ENCODE measurements around the gene IQCB1.
"Not testable (repeated sequence)": the region's sequence is repeated elsewhere in the genome, so short reads cannot be mapped to it uniquely, and the experiment has no call there.

IQCB1 gene

GRCh38 chr3:121743106-121743505 is 91.8 kb downstream of the IQCB1 start:
- not testable (repeated sequence) for DNase-seq

DNA sequence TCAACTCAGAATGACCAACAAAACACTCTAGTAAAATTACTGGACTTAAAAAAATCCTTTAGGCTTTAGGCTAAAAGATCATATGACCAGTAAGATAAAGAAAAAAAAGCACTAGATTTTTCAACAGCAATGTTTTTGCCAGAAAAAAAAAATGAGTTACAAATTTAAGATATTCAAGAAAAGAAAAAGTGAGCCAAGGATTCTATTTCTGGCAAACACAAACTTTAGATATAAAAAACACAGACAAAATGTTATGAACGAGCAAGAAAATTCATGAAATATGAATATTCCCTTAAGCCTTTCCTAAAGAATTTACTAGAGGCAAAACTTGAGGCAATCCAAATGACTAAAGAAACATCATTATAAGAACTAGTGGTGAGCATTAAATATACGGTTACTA is 94.0 kb downstream of the IQCB1 start:
- DNase-seq: no peak

- no peak for DNase-seq
Observed at GRCh38 chr3:121739902-121740301, 95.0 kb downstream of the IQCB1 start.

- no peak for DNase-seq
Observed at GRCh38 chr3:121737644-121738043, 97.2 kb downstream of the IQCB1 start.

DNA sequence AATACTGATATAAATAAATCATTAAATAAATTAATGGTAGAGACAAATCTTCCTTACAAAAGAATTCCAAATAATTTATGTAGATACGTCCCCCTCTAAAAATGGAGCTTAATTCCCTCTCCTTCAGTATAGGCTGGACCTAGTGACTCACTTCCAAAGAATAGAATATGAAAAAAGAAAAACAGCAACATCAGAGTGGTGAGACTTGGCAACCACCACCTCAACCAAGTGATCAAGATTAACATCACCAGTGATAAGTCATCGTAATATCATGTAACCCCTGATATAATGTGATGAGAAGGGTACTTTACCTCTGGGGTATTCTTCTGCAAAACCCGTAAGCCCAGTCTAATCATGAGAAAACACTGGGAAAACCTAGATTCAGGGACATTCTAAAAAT is 98.7 kb downstream of the IQCB1 start:
- DNase-seq: no peak

- no peak for DNase-seq
Observed at GRCh38 chr3:121735047-121735696, 99.7 kb downstream of the IQCB1 start.

GRCh38 chr3:121730940-121731687 is 103.7 kb downstream of the IQCB1 start:
- DNase-seq: no peak

DNA sequence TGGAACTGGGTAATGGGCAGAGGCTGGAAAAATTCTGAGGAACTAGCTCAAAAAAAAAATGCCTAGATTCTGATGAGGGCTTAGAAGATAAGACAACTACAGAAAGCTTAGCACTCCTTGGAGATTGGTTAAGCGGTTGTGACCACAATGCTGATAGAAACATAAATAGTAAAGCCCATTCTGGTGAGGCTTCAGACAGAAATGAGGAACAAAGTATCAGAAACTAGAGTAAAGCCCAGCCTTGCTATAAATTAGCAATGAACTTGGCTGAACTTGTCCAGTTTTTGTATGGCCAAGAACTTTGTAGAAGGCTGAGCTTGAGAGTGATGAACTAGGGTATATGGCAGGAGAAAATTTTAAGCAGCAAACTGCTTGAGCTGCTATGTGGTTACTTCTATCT is 110.7 kb downstream of the IQCB1 start:
- no peak for DNase-seq

GRCh38 chr3:121723485-121723884 is 111.4 kb downstream of the IQCB1 start:
- no peak for DNase-seq

GRCh38 chr3:121722411-121722810 is 112.4 kb downstream of the IQCB1 start:
- no peak for DNase-seq

DNA sequence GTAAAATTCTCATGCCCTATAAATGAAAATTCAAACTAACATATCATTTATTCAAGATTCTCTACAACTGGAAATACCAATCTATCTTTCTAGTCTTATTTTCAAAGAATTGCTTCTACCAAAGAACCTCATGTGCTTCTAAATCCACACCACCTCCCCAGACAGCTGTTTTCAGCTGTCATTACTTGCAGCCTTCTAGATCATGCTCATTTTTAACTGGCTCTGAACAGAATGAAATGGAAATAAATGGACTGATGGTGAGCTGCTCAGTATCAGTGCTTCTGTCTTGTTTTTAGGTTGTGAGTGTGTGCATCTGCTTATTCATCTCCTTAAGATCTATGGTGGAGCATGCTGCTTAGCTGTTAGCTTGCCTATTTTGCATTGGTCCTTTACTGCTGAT is 114.7 kb downstream of the IQCB1 start:
- no peak for DNase-seq

All from NCI-H2227 treated with DMSO at 0.1 percent for 48 hours (cell line).